HepG2 (cell line): ENCODE data around the gene PHLPP2.

ENCODE experiments used
- EZH2 ChIP-seq: conservative IDR thresholded peaks from 2 replicates; pipeline ENCODE4 v1.6.1; 2012; ENCODE audit warnings: mild to moderate bottlenecking, low read depth, low read length, moderate library complexity
- MAZ ChIP-seq, 2 experiments: sonication (generic) in 1 of 2; formaldehyde crosslinking in 1 of 2; IDR thresholded peaks; 2 replicates each; pipeline versions ENCODE4 v1.5.0 to v1.6.1; 2012 to 2020; ENCODE audit warnings: low read depth in 2 of 2, mild to moderate bottlenecking in 2 of 2, borderline replicate concordance in 1 of 2, improper control_type of control experiment in 1 of 2, low read length in 1 of 2, missing genetic modification reagents in 1 of 2, moderate library complexity in 1 of 2

- TF ChIP-seq MAZ (IDR thresholded peaks at IDR 0.05; ENCODE audit: borderline replicate concordance, low read depth, low read length) (no peak), MAZ (CRISPR knock-in tag; IDR thresholded peaks at IDR 0.05; ENCODE audit: low read depth) (no peak), EZH2 (no peak)
Observed at GRCh38 chr16:71681360-71681759, 43.1 kb downstream of the PHLPP2 start.
